Measurements from ENCODE around the gene FRA10AC1. TPM values are rescaled to one million over a fixed set of nuclear protein-coding genes. Genes with fewer than 3 reads are reported as not detected.

Gene FRA10AC1
- total RNA-seq, 1 experiment from 2014 or later: 12.4 TPM

DNA sequence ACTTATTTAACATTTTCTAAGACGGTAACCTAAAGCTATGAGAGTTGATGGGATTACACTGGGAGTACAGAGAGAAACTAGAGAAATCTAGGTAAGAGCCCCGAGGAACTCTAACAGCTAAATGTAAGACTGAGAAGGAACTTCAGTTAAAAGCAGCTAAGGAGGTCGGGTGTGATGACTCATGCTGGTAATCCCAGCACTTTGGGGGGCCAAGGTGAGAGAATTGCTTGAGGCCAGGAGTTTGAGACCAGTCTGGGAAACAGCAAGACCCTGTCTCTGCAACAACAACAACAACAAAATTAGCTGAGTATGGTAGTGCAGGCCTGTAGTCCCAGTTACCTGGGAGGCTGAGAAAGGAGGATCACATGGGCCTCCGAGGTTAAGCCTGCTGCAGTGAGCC, 24.0 kb downstream of the FRA10AC1 start:
- H3T11ph ChIP-seq (ENCODE audit: low read length): no peak overlapping the region
- no peak overlapping the region for H3K14ac ChIP-seq (ENCODE audit: insufficient read depth, low read length)
- H4K5ac ChIP-seq (ENCODE audit: insufficient read length, low read depth, low read length): no peak overlapping the region
- H3K79me2 ChIP-seq (ENCODE audit: insufficient read depth, low read length): no peaks in the 10 kb centered on the region
- no peak overlapping the region for H4K8ac ChIP-seq (replicated peaks; ENCODE audit: insufficient read length, low read depth, low read length)
- no CpG with 5 or more reads among the region's 4 CpGs for whole genome bisulfite sequencing (ENCODE audit: extremely low coverage, insufficient read length, low lambda C conversion rate)
- H3K4ac ChIP-seq (ENCODE audit: low read depth, low read length): no peak overlapping the region
- H2BK15ac ChIP-seq (ENCODE audit: low read depth, low read length): no peak overlapping the region
- H3K4me3 Mint-ChIP-seq: no peak overlapping the region
- no peaks in the 10 kb centered on the region for H3K23me2 ChIP-seq (ENCODE audit: insufficient read length, low read depth, low read length, poor library complexity, severe bottlenecking)
- H2BK120ac ChIP-seq (ENCODE audit: low read depth, low read length, poor library complexity, severe bottlenecking): no peak overlapping the region
- H3K9me3 ChIP-seq (ENCODE audit: control insufficient read depth, low read depth, low read length): no peaks in the 10 kb centered on the region
- TF ChIP-seq, protein P1, sequence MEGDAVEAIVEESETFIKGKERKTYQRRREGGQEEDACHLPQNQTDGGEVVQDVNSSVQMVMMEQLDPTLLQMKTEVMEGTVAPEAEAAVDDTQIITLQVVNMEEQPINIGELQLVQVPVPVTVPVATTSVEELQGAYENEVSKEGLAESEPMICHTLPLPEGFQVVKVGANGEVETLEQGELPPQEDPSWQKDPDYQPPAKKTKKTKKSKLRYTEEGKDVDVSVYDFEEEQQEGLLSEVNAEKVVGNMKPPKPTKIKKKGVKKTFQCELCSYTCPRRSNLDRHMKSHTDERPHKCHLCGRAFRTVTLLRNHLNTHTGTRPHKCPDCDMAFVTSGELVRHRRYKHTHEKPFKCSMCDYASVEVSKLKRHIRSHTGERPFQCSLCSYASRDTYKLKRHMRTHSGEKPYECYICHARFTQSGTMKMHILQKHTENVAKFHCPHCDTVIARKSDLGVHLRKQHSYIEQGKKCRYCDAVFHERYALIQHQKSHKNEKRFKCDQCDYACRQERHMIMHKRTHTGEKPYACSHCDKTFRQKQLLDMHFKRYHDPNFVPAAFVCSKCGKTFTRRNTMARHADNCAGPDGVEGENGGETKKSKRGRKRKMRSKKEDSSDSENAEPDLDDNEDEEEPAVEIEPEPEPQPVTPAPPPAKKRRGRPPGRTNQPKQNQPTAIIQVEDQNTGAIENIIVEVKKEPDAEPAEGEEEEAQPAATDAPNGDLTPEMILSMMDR (conservative IDR thresholded peaks at IDR 0.05): no peak
- H4K20me1 ChIP-seq (ENCODE audit: control insufficient read depth, insufficient read depth, insufficient read length): no peaks in the 10 kb centered on the region
- no peak overlapping the region for H3K27ac ChIP-seq (ENCODE audit: insufficient read length, low read depth, low read length)
- H3K27me3 Mint-ChIP-seq (ENCODE audit: low read depth): no peaks in the 10 kb centered on the region
- H3K27ac Mint-ChIP-seq: peak overlapping the region in 1 of 3 experiments; percentile 29; a peak in 1 of 7 replicates
- no peaks in the 10 kb centered on the region for H3K27me3 ChIP-seq (ENCODE audit: insufficient read depth, low read length)
- no peaks in the 10 kb centered on the region for H3K79me1 ChIP-seq (ENCODE audit: insufficient read depth, low read depth, low read length, poor library complexity, severe bottlenecking)
- H3K4me1 ChIP-seq (ENCODE audit: insufficient read depth, low read length): no peaks in the 10 kb centered on the region
- peaks cover 0 to 24% (median 15%) of the 10 kb centered on the region in 3 experiments; a peak in 5 of 7 replicates for H3K36me3 Mint-ChIP-seq (ENCODE audit: insufficient read depth in 1 of 3, low read depth in 3 of 3)
- no peak overlapping the region for H3K9ac ChIP-seq (ENCODE audit: extremely low read depth, insufficient read length, low read length)
- no peak overlapping the region for H3K4me2 ChIP-seq (ENCODE audit: insufficient read depth, insufficient read length, low read length)
- no peak overlapping the region for H2BK20ac ChIP-seq (ENCODE audit: low read depth, low read length, poor library complexity, severe bottlenecking)
- no peak overlapping the region for H2AFZ ChIP-seq (ENCODE audit: low read length)
- no peaks in the 10 kb centered on the region for H3K4me1 Mint-ChIP-seq
- no peak overlapping the region for H2BK12ac ChIP-seq (ENCODE audit: insufficient read length, low read depth, low read length)
- no peak overlapping the region for H4K91ac ChIP-seq (ENCODE audit: insufficient read length, low read depth, low read length)
- no peak overlapping the region for H2BK5ac ChIP-seq (ENCODE audit: insufficient read length, low read length)
- no peak overlapping the region for H3K56ac ChIP-seq (ENCODE audit: insufficient read length, low read depth, low read length)
- H3K18ac ChIP-seq (ENCODE audit: insufficient read length, low read depth, low read length): no peak overlapping the region
- no peak for DNase-seq
- no peak overlapping the region for H2AK5ac ChIP-seq (ENCODE audit: insufficient read length, low read length)
- no peaks in the 10 kb centered on the region for H3K9me3 Mint-ChIP-seq
- no peak overlapping the region for H3K23ac ChIP-seq (ENCODE audit: insufficient read length, low read depth, low read length)
